ENCODE results near the gene CCNO. TPM values are rescaled to one million over a fixed set of nuclear protein-coding genes. Genes with fewer than 3 reads are reported as not detected.

The CCNO gene, protein sequence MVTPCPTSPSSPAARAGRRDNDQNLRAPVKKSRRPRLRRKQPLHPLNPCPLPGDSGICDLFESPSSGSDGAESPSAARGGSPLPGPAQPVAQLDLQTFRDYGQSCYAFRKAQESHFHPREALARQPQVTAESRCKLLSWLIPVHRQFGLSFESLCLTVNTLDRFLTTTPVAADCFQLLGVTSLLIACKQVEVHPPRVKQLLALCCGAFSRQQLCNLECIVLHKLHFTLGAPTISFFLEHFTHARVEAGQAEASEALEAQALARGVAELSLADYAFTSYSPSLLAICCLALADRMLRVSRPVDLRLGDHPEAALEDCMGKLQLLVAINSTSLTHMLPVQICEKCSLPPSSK
- total RNA-seq (2022; extraction: Qiagen RNA extraction; ENCODE audit: low read depth), result 5.8 to 10.4 TPM (median 8.7 TPM) in 5 replicates

DNA sequence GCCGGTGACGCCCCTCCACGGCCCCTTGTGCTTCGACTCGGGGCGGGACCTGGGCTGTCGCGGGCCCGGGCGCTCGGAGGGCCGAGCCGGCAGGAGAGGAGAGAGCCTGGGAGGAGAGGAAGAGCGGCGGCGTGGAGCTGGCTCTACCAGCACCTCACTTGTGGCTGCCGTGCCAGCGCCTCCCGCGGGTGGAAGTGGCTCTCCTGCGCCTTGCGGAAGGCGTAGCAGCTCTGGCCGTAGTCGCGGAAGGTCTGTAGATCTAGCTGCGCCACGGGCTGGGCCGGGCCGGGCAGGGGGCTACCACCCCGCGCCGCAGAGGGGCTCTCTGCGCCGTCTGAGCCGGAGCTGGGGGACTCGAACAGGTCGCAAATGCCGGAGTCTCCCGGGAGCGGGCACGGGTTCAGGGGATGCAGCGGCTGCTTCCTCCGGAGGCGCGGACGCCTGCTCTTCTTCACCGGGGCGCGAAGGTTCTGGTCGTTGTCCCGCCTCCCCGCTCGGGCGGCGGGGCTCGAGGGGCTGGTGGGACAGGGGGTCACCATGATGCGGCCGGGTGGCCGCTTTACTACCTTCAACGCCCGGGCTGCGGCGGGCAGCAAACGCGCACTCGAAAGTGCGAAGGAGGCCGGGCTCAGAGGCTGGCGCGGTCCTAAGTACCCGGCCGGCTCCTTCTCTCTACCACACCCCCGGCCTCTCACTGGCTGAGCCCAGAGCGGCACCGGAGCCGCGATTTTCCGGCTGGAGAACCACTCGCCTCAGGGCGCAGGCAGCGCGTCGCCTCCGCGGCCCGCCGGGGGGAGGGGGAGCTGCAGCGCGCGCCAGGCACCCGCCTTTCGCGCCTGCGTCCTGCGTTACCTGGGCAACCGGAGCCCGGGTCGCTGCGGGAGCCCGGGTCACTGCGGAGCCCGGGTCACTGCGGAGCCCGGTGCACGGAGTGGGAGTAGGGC is at the start of gene CCNO:
TSS of gene CCNO (minus strand) at position 624 of the 944 bp plus-strand sequence. CDS start at position 539, 85 bp downstream.

GRCh38 chr5:55226934-55227663 is 6.3 kb downstream of the CCNO start, which contains the start of gene MCIDAS:
TSS of gene MCIDAS (minus strand) at chr5:55227315. CDS start at chr5:55227138, 177 bp downstream.

Other genes with a start within 250 kb of the CCNO start
- not detected in 5 replicates for gene ESM1, start 248.0 kb downstream of the CCNO start, total RNA-seq (2022; extraction: Qiagen RNA extraction; ENCODE audit: low read depth)
- not detected in 5 replicates for gene GZMK, start 209.4 kb downstream of the CCNO start, total RNA-seq (2022; extraction: Qiagen RNA extraction; ENCODE audit: low read depth)
- gene GZMA, start 131.0 kb downstream of the CCNO start, total RNA-seq (2022; extraction: Qiagen RNA extraction; ENCODE audit: low read depth), result not detected in 5 replicates
- 30.8 to 45.9 TPM (median 38.7 TPM) in 5 replicates for gene GPX8, start 73.4 kb downstream of the CCNO start, total RNA-seq (2022; extraction: Qiagen RNA extraction; ENCODE audit: low read depth)
- gene CDC20B, start 60.4 kb downstream of the CCNO start, total RNA-seq (2022; extraction: Qiagen RNA extraction; ENCODE audit: low read depth), result 0.05 to 0.11 TPM (median 0.09 TPM) in 3 of 5 replicates, not detected in the others
- gene MCIDAS, start 6.3 kb downstream of the CCNO start, total RNA-seq (2022; extraction: Qiagen RNA extraction; ENCODE audit: low read depth), result 1.6 to 3.1 TPM (median 2.2 TPM) in 5 replicates
- 14.6 to 25.6 TPM (median 24.2 TPM) in 5 replicates for gene DHX29, start 74.1 kb upstream of the CCNO start, total RNA-seq (2022; extraction: Qiagen RNA extraction; ENCODE audit: low read depth)
- gene MTREX, start 74.4 kb upstream of the CCNO start, total RNA-seq (2022; extraction: Qiagen RNA extraction; ENCODE audit: low read depth), result 23.5 to 58.9 TPM (median 35.8 TPM) in 5 replicates

Measured in A549 treated with RU486 at 1 μM for 4 hours (cell line).